ENCODE measurements around the gene PALM2AKAP2.

DNA sequence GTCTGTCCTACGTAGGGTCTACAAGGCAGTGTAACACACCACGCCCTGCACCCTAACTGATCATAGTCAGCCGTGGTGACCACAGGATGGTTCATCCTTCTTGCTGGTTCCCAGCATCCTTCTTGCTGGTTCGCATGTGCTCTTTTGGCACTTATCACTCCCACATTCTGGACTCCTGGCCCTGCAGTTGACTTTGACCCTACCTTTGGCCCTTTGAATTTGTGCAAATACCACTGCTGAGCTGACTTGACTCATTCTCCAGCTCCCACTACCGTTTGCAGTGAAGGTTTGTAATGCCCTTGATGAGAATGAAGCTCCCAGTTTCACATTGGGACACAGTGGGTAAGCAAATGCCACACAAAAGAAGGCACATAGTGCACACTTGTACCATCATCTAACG, 33.8 kb downstream of the PALM2AKAP2 start:
- TF ChIP-seq EZH2 (IDR thresholded peaks at IDR 0.05; ENCODE audit: low read depth, unreplicated experiment) (no peak), POLR2AphosphoS5 (IDR thresholded peaks at IDR 0.05; ENCODE audit: low read depth) (no peak), EZH2phosphoT487 (IDR thresholded peaks at IDR 0.05; ENCODE audit: unreplicated experiment) (no peak), JUNB (IDR thresholded peaks at IDR 0.05; ENCODE audit: unreplicated experiment) (no peak), STAT1 (IDR thresholded peaks at IDR 0.05; ENCODE audit: unreplicated experiment) (no peak), CREB1 (CRISPR knock-in tag; IDR thresholded peaks at IDR 0.05; ENCODE audit: low read depth) (no peak), NANOG (IDR thresholded peaks at IDR 0.05; ENCODE audit: borderline replicate concordance) (no peak), ZNF114 (CRISPR knock-in tag; IDR thresholded peaks at IDR 0.05) (no peak)
- TF ChIP-seq, protein P1, sequence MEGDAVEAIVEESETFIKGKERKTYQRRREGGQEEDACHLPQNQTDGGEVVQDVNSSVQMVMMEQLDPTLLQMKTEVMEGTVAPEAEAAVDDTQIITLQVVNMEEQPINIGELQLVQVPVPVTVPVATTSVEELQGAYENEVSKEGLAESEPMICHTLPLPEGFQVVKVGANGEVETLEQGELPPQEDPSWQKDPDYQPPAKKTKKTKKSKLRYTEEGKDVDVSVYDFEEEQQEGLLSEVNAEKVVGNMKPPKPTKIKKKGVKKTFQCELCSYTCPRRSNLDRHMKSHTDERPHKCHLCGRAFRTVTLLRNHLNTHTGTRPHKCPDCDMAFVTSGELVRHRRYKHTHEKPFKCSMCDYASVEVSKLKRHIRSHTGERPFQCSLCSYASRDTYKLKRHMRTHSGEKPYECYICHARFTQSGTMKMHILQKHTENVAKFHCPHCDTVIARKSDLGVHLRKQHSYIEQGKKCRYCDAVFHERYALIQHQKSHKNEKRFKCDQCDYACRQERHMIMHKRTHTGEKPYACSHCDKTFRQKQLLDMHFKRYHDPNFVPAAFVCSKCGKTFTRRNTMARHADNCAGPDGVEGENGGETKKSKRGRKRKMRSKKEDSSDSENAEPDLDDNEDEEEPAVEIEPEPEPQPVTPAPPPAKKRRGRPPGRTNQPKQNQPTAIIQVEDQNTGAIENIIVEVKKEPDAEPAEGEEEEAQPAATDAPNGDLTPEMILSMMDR (conservative IDR thresholded peaks at IDR 0.05; ENCODE audit: low read depth in 2 of 2): no peak
- TF ChIP-seq, protein P2, sequence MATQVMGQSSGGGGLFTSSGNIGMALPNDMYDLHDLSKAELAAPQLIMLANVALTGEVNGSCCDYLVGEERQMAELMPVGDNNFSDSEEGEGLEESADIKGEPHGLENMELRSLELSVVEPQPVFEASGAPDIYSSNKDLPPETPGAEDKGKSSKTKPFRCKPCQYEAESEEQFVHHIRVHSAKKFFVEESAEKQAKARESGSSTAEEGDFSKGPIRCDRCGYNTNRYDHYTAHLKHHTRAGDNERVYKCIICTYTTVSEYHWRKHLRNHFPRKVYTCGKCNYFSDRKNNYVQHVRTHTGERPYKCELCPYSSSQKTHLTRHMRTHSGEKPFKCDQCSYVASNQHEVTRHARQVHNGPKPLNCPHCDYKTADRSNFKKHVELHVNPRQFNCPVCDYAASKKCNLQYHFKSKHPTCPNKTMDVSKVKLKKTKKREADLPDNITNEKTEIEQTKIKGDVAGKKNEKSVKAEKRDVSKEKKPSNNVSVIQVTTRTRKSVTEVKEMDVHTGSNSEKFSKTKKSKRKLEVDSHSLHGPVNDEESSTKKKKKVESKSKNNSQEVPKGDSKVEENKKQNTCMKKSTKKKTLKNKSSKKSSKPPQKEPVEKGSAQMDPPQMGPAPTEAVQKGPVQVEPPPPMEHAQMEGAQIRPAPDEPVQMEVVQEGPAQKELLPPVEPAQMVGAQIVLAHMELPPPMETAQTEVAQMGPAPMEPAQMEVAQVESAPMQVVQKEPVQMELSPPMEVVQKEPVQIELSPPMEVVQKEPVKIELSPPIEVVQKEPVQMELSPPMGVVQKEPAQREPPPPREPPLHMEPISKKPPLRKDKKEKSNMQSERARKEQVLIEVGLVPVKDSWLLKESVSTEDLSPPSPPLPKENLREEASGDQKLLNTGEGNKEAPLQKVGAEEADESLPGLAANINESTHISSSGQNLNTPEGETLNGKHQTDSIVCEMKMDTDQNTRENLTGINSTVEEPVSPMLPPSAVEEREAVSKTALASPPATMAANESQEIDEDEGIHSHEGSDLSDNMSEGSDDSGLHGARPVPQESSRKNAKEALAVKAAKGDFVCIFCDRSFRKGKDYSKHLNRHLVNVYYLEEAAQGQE (IDR thresholded peaks at IDR 0.05; ENCODE audit: unreplicated experiment): no peak
- TF ChIP-seq, protein P3, sequence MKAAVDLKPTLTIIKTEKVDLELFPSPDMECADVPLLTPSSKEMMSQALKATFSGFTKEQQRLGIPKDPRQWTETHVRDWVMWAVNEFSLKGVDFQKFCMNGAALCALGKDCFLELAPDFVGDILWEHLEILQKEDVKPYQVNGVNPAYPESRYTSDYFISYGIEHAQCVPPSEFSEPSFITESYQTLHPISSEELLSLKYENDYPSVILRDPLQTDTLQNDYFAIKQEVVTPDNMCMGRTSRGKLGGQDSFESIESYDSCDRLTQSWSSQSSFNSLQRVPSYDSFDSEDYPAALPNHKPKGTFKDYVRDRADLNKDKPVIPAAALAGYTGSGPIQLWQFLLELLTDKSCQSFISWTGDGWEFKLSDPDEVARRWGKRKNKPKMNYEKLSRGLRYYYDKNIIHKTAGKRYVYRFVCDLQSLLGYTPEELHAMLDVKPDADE (IDR thresholded peaks at IDR 0.05): no peak

Measured in GM23338 (cell line).